ENCODE measurements around the gene RBM6.
"Not testable (repeated sequence)": the region's sequence is repeated elsewhere in the genome, so short reads cannot be mapped to it uniquely, and the experiment has no call there.

RBM6 gene

GRCh38 chr3:49914906-49915305 lies 25.0 kb upstream of the RBM6 start:
- no peak for DNase-seq

DNA sequence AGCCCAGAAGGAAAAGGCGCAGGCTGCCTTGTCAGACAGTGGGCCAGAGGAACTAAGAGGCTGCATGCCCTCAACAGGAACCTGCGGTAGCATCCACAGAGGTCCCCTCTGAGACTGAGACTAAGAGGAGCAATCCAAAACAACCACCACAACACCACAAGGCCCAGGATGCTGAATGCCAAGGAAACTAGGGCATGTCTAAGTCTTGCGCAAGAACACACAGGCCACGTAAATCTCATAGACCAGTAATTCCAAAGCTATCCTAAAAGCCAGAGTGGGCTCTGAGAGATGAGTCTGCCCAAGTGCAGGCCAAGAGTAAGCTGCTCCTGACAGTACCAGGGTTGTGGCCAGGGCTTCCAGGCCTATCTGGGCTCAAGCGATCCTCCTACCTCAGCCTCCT lies 23.3 kb upstream of the RBM6 start:
- DNase-seq, result no peak

GRCh38 chr3:49917806-49918590 lies 22.0 kb upstream of the RBM6 start:
- not testable (repeated sequence) for DNase-seq

DNA sequence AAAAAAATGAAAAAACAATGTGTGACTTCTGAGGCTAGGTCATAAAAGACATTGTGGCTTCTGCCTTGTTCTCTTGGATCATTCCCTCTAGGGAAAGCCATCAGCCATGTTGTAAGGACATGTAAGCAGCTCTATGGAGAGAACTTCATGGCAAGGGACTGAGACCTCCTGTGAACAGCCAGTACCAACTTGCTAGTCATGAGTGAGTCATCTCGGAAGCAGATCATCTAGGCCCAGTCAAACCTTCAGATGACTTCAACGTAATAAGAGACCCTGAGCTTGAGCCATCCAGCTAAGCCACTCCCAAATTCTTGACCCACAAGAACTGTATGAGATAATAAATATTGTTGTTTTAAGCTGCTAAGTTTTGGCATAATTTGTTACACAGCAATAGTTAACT lies 15.3 kb upstream of the RBM6 start:
- no peak for DNase-seq

GRCh38 chr3:49925485-49925884 lies 14.5 kb upstream of the RBM6 start:
- no peak for DNase-seq

GRCh38 chr3:49926117-49926728 lies 13.7 kb upstream of the RBM6 start:
- DNase-seq, result no peak

- DNase-seq, result no peak
Observed at GRCh38 chr3:49927798-49928197, 12.2 kb upstream of the RBM6 start.

GRCh38 chr3:49928481-49929017 lies 11.4 kb upstream of the RBM6 start:
- DNase-seq, result no peak

GRCh38 chr3:49929291-49930167 lies 10.4 kb upstream of the RBM6 start, which contains the start of gene MON1A:
Gene MON1A, minus strand, starts transcription at chr3:49929811. Its CDS starts 16,465 bp downstream, at chr3:49913346.
- peak; percentile 96 for DNase-seq

DNA sequence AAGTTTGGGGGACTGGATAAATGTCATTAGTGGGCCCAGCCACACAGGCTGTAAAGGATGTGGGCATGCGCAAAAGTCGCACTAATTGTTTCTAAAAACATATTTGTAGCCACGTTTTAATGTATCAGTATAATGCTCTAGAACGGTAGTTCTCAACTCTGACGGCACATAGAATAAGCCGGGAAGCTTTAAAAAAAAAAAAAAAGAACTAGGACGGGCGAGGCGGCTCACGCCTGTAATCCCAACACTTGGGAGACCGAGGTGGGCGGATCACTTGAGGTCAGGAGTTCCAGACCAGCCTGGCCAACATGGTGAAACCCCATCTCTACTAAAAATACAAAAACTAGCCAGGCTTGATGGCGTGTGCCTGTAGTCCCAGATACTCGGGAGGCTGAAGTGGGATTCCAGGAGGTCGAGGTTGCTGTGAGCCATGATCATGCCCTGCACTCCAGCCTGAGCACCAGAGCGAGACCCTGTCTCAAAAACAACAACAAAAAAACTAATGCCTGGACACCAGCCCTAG lies 9.7 kb upstream of the RBM6 start:
- no peak for DNase-seq

DNA sequence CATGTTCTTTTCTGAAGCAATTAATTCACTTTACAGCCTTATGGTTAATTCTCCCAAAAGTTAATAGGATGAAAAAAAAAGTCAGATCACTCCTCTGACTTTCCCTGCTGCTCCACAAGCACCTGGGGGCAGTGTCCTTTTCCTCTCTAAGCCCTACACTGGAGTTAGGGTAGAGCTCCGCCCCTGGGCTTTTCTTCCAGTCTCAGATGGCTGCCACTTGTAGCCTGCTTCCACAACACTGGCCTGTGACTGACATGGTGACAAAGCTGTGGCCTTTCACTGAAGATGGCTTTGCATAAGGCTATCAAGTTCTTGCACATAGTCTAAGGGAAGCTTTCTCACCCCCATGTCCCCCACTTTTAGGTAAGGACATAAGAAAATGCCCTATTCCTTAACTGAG lies 9.0 kb upstream of the RBM6 start:
- DNase-seq, result no peak

GRCh38 chr3:49932281-49932680 lies 7.7 kb upstream of the RBM6 start:
- not testable (repeated sequence) for DNase-seq

DNA sequence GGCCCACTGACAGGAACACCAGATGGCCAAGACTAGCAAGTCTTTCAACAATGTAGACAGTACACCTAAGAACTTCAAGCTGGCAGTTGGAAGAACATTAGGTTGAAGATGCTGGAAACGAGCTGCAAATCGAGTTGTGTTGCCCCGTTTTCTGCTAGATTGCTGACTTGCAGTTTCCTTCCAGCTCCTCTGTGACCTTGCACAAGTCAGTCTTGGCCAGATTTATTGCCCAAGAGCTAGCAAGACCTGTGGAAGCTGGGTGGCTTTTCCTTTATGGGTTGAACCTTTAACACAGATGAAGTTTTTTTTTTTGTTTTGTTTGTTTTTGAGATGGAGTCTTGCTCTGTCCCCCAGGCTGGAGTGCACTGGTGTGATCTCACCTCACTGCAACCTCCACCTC lies 2.9 kb upstream of the RBM6 start:
- DNase-seq, result no peak

DNA sequence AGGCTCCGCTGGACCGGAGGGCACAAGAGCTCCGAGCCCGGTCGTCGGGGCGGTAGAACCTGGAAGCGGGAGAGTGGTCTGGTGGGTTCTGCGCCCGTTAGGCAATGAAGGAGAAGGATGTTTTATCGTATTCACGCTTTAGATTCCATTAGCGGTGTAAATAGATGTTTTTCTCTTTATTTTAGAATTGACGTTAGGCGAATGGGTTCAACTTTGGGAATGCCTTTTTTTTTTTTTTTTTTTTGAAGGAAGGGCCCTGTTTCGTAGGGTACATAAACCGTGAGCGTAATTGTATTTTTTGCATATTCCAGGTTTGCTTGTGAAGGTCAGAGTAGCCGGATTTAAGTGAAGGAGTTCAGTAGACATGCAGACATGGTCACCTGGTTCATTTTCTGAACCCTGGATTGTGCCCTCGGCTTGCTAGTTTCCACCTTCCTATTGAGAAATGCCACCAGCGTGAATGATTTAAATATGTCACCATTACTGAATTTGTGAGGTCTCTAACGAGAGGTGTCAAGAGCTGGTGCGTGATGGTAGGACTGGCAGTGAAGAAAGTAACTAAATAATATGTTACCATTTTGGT lies 808 bp downstream of the RBM6 start:
- no peak for DNase-seq

DNA sequence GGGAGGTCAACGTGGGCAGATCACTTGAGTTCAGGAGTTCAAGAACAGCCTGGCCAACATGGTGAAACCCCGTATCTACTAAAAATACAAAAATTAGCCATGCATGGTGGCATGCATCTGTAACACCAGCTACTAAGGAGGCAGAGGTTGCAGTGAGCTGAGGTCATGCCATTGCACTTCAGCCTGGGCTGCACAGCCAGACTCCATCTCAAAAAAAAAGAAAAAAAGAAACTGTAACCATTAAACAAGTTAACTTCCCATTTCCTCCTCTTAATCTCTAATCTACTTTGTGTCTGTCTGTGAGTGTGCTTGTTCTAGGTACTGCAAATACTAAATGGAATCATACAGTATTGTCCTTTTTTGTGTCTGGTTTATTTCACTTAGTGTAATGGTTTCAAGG lies 2.7 kb downstream of the RBM6 start:
- DNase-seq, result no peak

GRCh38 chr3:49952924-49953323 lies 13.0 kb downstream of the RBM6 start:
- no peak for DNase-seq

- DNase-seq, result no peak
Observed at GRCh38 chr3:49955636-49956035, 15.7 kb downstream of the RBM6 start.

- DNase-seq, result no peak
Observed at GRCh38 chr3:49966233-49966942, 26.4 kb downstream of the RBM6 start.

GRCh38 chr3:49967291-49967690 lies 27.3 kb downstream of the RBM6 start:
- no peak for DNase-seq

DNA sequence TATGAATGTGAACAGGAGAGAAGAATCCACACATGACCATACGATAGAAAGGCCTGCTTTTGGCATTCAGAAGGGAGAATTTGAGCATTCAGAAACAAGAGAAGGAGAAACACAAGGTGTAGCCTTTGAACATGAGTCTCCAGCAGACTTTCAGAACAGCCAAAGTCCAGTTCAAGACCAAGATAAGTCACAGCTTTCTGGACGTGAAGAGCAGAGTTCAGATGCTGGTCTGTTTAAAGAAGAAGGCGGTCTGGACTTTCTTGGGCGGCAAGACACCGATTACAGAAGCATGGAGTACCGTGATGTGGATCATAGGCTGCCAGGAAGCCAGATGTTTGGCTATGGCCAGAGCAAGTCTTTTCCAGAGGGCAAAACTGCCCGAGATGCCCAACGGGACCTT lies 28.4 kb downstream of the RBM6 start:
- DNase-seq, result no peak

GRCh38 chr3:49972656-49973055 lies 32.7 kb downstream of the RBM6 start:
- no peak for DNase-seq

GRCh38 chr3:49976942-49977341 lies 37.0 kb downstream of the RBM6 start:
- no peak for DNase-seq
